Large intestine (tissue), 3 donors: ENCODE measurements around the gene GFAP. TPM values are rescaled to one million over a fixed set of nuclear protein-coding genes. Genes with fewer than 3 reads are reported as not detected.
"Not testable (repeated sequence)": the region's sequence is repeated elsewhere in the genome, so short reads cannot be mapped to it uniquely, and the experiment has no call there.

ENCODE experiments used
- DNase-seq, 2 donors: peaks; one replicate each; pipeline versions ENCODE4 v3.0.0 to v3.0.0-alpha.2; 2013
- H3K27ac ChIP-seq: one replicate; pipeline ENCODE4 v1.5.1; 2013; ENCODE audit warnings: low read length
- H3K27me3 ChIP-seq: 2 replicates; pipeline ENCODE4 v1.6.1; 2013; ENCODE audit warnings: low read length; ENCODE audit not compliant: control insufficient read depth, insufficient read depth
- H3K36me3 ChIP-seq: 2 replicates; pipeline ENCODE4 v1.6.1; 2013; ENCODE audit warnings: low read length; ENCODE audit not compliant: control insufficient read depth, insufficient read depth
- H3K4me1 ChIP-seq: one replicate; pipeline ENCODE4 v1.6.1; 2013; ENCODE audit warnings: low read length; ENCODE audit not compliant: control insufficient read depth, insufficient read depth
- H3K4me3 ChIP-seq: one replicate; pipeline ENCODE4 v1.5.1; 2013; ENCODE audit warnings: low read length
- H3K9me3 ChIP-seq: one replicate; pipeline ENCODE4 v1.6.1; 2013; ENCODE audit warnings: mild to moderate bottlenecking, low read depth, low read length, moderate library complexity; ENCODE audit not compliant: control insufficient read depth
- WGBS: methylation state at CpG from one replicate; pipeline ENCODE4 v1.1.5; 2013; ENCODE audit warnings: low lambda C conversion rate; ENCODE audit not compliant: insufficient coverage; 5-methylcytosine and 5-hydroxymethylcytosine counted together
- polyA plus RNA-seq: library from polyadenylated mRNA; unstranded; fragments of 120-200 nt; gene quantifications from one replicate; pipeline ENCODE4 v1.2.1, GENCODE V29; 2013

Gene GFAP
- polyA plus RNA-seq, 1 donor: 0.34 TPM

- H3K36me3 ChIP-seq, H3K4me1 ChIP-seq, H3K4me3 ChIP-seq, DNase-seq, H3K27ac ChIP-seq, H3K27me3 ChIP-seq, H3K9me3 ChIP-seq: not testable (repeated sequence)
- WGBS: no CpG with 5 or more reads among the region's 10 CpGs
These were observed 30.4 kb upstream of the GFAP start for GRCh38 chr17:44945652-44946051.

- no CpG with 5 or more reads among the region's 4 CpGs for WGBS
- no peak overlapping the region for H3K27ac ChIP-seq
These were observed 27.2 kb upstream of the GFAP start for GRCh38 chr17:44942456-44942855.

GRCh38 chr17:44941712-44942331 is 26.5 kb upstream of the GFAP start:
- DNase-seq: no peak
- Histone ChIP-seq H3K4me1 (no peaks in the 10 kb centered on the region), H3K36me3 (no peaks in the 10 kb centered on the region), H3K27ac (no peak overlapping the region), H3K4me3 (no peak overlapping the region), H3K9me3 (peaks cover 7% of the 10 kb centered on the region), H3K27me3 (no peaks in the 10 kb centered on the region)
- no CpG with 5 or more reads among the region's 9 CpGs for WGBS

More at GRCh38 chr17:44942456-44942855, 27.2 kb upstream of the GFAP start:
- H3K4me1 ChIP-seq: peaks cover 5% of the 10 kb centered on the region
- no peak overlapping the region for H3K4me3 ChIP-seq
- peaks cover 7% of the 10 kb centered on the region for H3K9me3 ChIP-seq
- DNase-seq: no peak
- H3K27me3 ChIP-seq: no peaks in the 10 kb centered on the region
- no peaks in the 10 kb centered on the region for H3K36me3 ChIP-seq

GRCh38 chr17:44940768-44941167 is 25.5 kb upstream of the GFAP start:
- WGBS: no CpG with 5 or more reads among the region's 1 CpG
- H3K4me1 ChIP-seq: no peaks in the 10 kb centered on the region

GRCh38 chr17:44940317-44940716 is 25.0 kb upstream of the GFAP start:
- Histone ChIP-seq H3K27me3 (no peaks in the 10 kb centered on the region), H3K36me3 (peaks cover 2% of the 10 kb centered on the region), H3K4me3 (no peak overlapping the region), H3K27ac (no peak overlapping the region), H3K9me3 (peaks cover 7% of the 10 kb centered on the region), H3K4me1 (no peaks in the 10 kb centered on the region)
- DNase-seq: no peak
- 80% methylated on average over 2 of the region's 4 CpGs for WGBS

More at GRCh38 chr17:44940768-44941167, 25.5 kb upstream of the GFAP start:
- H3K4me3 ChIP-seq: no peak overlapping the region
- no peaks in the 10 kb centered on the region for H3K27me3 ChIP-seq
- no peak overlapping the region for H3K27ac ChIP-seq
- peaks cover 7% of the 10 kb centered on the region for H3K9me3 ChIP-seq
- no peak for DNase-seq
- no peaks in the 10 kb centered on the region for H3K36me3 ChIP-seq

- H3K36me3 ChIP-seq: peaks cover 31% of the 10 kb centered on the region
- DNase-seq: no peak
- WGBS: no CpG with 5 or more reads among the region's 9 CpGs
These were observed 19.8 kb upstream of the GFAP start for GRCh38 chr17:44935116-44935515.

GRCh38 chr17:44934745-44935105 is 19.4 kb upstream of the GFAP start:
- Histone ChIP-seq H3K36me3 (peaks cover 31% of the 10 kb centered on the region), H3K27me3 (no peaks in the 10 kb centered on the region), H3K4me1 (no peaks in the 10 kb centered on the region), H3K9me3 (peaks cover 7% of the 10 kb centered on the region), H3K4me3 (no peak overlapping the region), H3K27ac (no peak overlapping the region)
- DNase-seq: no peak
- WGBS: no CpG with 5 or more reads among the region's 10 CpGs

More at GRCh38 chr17:44935116-44935515, 19.8 kb upstream of the GFAP start:
- H3K27me3 ChIP-seq: no peaks in the 10 kb centered on the region
- no peak overlapping the region for H3K27ac ChIP-seq
- no peak overlapping the region for H3K4me3 ChIP-seq
- H3K9me3 ChIP-seq: peaks cover 7% of the 10 kb centered on the region
- H3K4me1 ChIP-seq: no peaks in the 10 kb centered on the region

GRCh38 chr17:44933824-44934744 is 18.8 kb upstream of the GFAP start:
- no peak for DNase-seq
- H3K36me3 ChIP-seq: peaks cover 33% of the 10 kb centered on the region
- no peaks in the 10 kb centered on the region for H3K4me1 ChIP-seq
- no peaks in the 10 kb centered on the region for H3K27me3 ChIP-seq
- H3K27ac ChIP-seq: no peak overlapping the region
- H3K9me3 ChIP-seq: peaks cover 6% of the 10 kb centered on the region
- WGBS: no CpG with 5 or more reads among the region's 34 CpGs
- H3K4me3 ChIP-seq: no peak overlapping the region

- no peak for DNase-seq
- WGBS: no CpG with 5 or more reads among the region's 6 CpGs
- peaks cover 37% of the 10 kb centered on the region for H3K36me3 ChIP-seq
These were observed 17.4 kb upstream of the GFAP start for GRCh38 chr17:44932787-44933097.

GRCh38 chr17:44932096-44932786 is 16.9 kb upstream of the GFAP start:
- WGBS: no CpG with 5 or more reads among the region's 8 CpGs
- Histone ChIP-seq H3K9me3 (no peaks in the 10 kb centered on the region), H3K4me1 (no peaks in the 10 kb centered on the region), H3K27me3 (no peaks in the 10 kb centered on the region), H3K4me3 (no peak overlapping the region), H3K36me3 (peaks cover 42% of the 10 kb centered on the region), H3K27ac (no peak overlapping the region)
- no peak for DNase-seq

More at GRCh38 chr17:44932787-44933097, 17.4 kb upstream of the GFAP start:
- Histone ChIP-seq H3K27ac (no peak overlapping the region), H3K9me3 (peaks cover under 1% of the 10 kb centered on the region), H3K27me3 (no peaks in the 10 kb centered on the region), H3K4me1 (no peaks in the 10 kb centered on the region), H3K4me3 (no peak overlapping the region)
